HepG2 (cell line): Measurements from ENCODE around the gene RSPH4A. TPM values are rescaled to one million over a fixed set of nuclear protein-coding genes. Genes with fewer than 3 reads are reported as not detected.

Source experiments
- AHR ChIP-seq: IDR thresholded peaks from 2 replicates; pipeline ENCODE4 v1.6.1; 2018; ENCODE audit warnings: missing genetic modification reagents, missing compliant biosample characterization
- ATF1 ChIP-seq: IDR thresholded peaks from 2 replicates; pipeline ENCODE4 v1.6.1; 2016; ENCODE audit warnings: mild to moderate bottlenecking, control low read depth
- CAMTA2 ChIP-seq: sonication (generic); formaldehyde crosslinking; IDR thresholded peaks from 2 replicates; pipeline ENCODE4 v1.4.0; 2020; ENCODE audit warnings: mild to moderate bottlenecking, missing genetic modification reagents, borderline replicate concordance
- FIP1L1 ChIP-seq: fragments of 200-400 bp; formaldehyde crosslinking; IDR thresholded peaks from 2 replicates; pipeline ENCODE4 v1.6.1; 2018; ENCODE audit warnings: low read depth, mild to moderate bottlenecking, low read length, moderate library complexity, borderline replicate concordance; ENCODE audit not compliant: insufficient read depth
- HCFC1 ChIP-seq: fragments of 150-350 bp; IDR thresholded peaks from 2 replicates; pipeline ENCODE4 v1.6.1; 2014; ENCODE audit warnings: low read depth, low read length
- HNRNPH1 ChIP-seq: fragments of 200-400 bp; formaldehyde crosslinking; optimal IDR thresholded peaks from 2 replicates; pipeline ENCODE3; 2017; ENCODE audit warnings: mild to moderate bottlenecking, low read depth, low read length
- IRX3 ChIP-seq: sonication (generic); formaldehyde crosslinking; IDR thresholded peaks from 2 replicates; pipeline ENCODE4 v1.8.1; 2023; ENCODE audit warnings: mild to moderate bottlenecking, low read depth, missing genetic modification reagents, borderline replicate concordance
- JUN ChIP-seq: sonication (generic); formaldehyde crosslinking; IDR thresholded peaks from 2 replicates; pipeline ENCODE4 v1.4.0; 2020; ENCODE audit warnings: mild to moderate bottlenecking, missing genetic modification reagents
- KDM1A ChIP-seq: IDR thresholded peaks from 2 replicates; pipeline ENCODE4 v1.6.1; 2016; ENCODE audit warnings: missing compliant biosample characterization
- MEF2D ChIP-seq: sonication (generic); formaldehyde crosslinking; IDR thresholded peaks from 2 replicates; pipeline ENCODE4 v1.5.1; 2020; ENCODE audit warnings: mild to moderate bottlenecking, missing genetic modification reagents
- NCOR1 ChIP-seq: fragments of 200-600 bp; sonication (generic); IDR thresholded peaks from 2 replicates; pipeline ENCODE4 v1.7.0; 2017; ENCODE audit warnings: antibody characterized with exemption, low read length, borderline replicate concordance
- NPAS2 ChIP-seq: sonication (generic); formaldehyde crosslinking; IDR thresholded peaks from 2 replicates; pipeline ENCODE4 v1.8.0; 2022; ENCODE audit warnings: mild to moderate bottlenecking, missing genetic modification reagents, borderline replicate concordance
- PHF20 ChIP-seq: sonication (generic); formaldehyde crosslinking; IDR thresholded peaks from 2 replicates; pipeline ENCODE4 v1.5.0; 2020; ENCODE audit warnings: mild to moderate bottlenecking, missing genetic modification reagents
- REL ChIP-seq: sonication (generic); formaldehyde crosslinking; conservative IDR thresholded peaks from 2 replicates; pipeline ENCODE4 v1.8.0; 2022; ENCODE audit warnings: mild to moderate bottlenecking, missing genetic modification reagents, moderate library complexity
- TOPORS ChIP-seq: sonication (generic); formaldehyde crosslinking; IDR thresholded peaks from 2 replicates; pipeline ENCODE4 v1.8.0; 2023; ENCODE audit warnings: mild to moderate bottlenecking, missing genetic modification reagents
- ZNF552 ChIP-seq: sonication (generic); formaldehyde crosslinking; IDR thresholded peaks from 2 replicates; pipeline ENCODE4 v1.9.0; 2022; ENCODE audit warnings: missing genetic modification reagents, mild to moderate bottlenecking, borderline replicate concordance
- ZSCAN12 ChIP-seq: sonication (generic); formaldehyde crosslinking; IDR thresholded peaks from 2 replicates; pipeline ENCODE4 v1.9.0; 2021; ENCODE audit warnings: mild to moderate bottlenecking, missing genetic modification reagents
- polyA plus RNA-seq, 8 experiments: library from polyadenylated mRNA; depleted of rRNA in 3 of 8; stranded (reverse) in 7 of 8; unstranded in 1 of 8; fragments of >200 nt; fragmentation: Illumina TruSeq in 4 of 8; extraction: Trizol in 4 of 8; gene quantifications; 2 replicates each; pipeline versions ENCODE4 v1.2.1 to v1.2.3, GENCODE V29; 2011 to 2016; ENCODE audit warnings: low read depth in 4 of 8, missing spikeins in 1 of 8, mixed read lengths in 1 of 8; ENCODE audit not compliant: insufficient read depth in 1 of 8
- total RNA-seq, 5 experiments: library from RNA; depleted of rRNA; stranded (reverse); fragments of >200 nt; fragmentation: Illumina TruSeq; extraction: Trizol; gene quantifications; 2 replicates each; pipeline ENCODE4 v1.2.3, GENCODE V29; 2016; ENCODE audit warnings: low read depth in 1 of 5
- TF ChIP-seq, protein P1 (sequence below): sonication (generic); formaldehyde crosslinking; IDR thresholded peaks from 2 replicates; pipeline ENCODE4 v1.4.0; 2020; ENCODE audit warnings: missing genetic modification reagents, borderline replicate concordance
- TF ChIP-seq, protein P2 (sequence below): sonication (generic); formaldehyde crosslinking; IDR thresholded peaks from 2 replicates; pipeline ENCODE4 v1.8.0; 2022; ENCODE audit warnings: missing genetic modification reagents, mild to moderate bottlenecking, inconsistent platforms, borderline replicate concordance
- TF ChIP-seq, protein P3 (sequence below): sonication (generic); formaldehyde crosslinking; IDR thresholded peaks from 2 replicates; pipeline ENCODE4 v1.5.1; 2020; ENCODE audit warnings: missing genetic modification reagents, mild to moderate bottlenecking, borderline replicate concordance
- TF ChIP-seq, protein P4 (sequence below): sonication (generic); formaldehyde crosslinking; IDR thresholded peaks from 2 replicates; pipeline ENCODE4 v1.4.0; 2020; ENCODE audit warnings: mild to moderate bottlenecking, low read depth, missing genetic modification reagents

The RSPH4A gene
- total and polyA plus RNA-seq, 2 of the 13 experiments (the other 11 are each of a cell fraction or from before 2014, with no cell fraction given): 0.24 to 0.40 TPM

DNA sequence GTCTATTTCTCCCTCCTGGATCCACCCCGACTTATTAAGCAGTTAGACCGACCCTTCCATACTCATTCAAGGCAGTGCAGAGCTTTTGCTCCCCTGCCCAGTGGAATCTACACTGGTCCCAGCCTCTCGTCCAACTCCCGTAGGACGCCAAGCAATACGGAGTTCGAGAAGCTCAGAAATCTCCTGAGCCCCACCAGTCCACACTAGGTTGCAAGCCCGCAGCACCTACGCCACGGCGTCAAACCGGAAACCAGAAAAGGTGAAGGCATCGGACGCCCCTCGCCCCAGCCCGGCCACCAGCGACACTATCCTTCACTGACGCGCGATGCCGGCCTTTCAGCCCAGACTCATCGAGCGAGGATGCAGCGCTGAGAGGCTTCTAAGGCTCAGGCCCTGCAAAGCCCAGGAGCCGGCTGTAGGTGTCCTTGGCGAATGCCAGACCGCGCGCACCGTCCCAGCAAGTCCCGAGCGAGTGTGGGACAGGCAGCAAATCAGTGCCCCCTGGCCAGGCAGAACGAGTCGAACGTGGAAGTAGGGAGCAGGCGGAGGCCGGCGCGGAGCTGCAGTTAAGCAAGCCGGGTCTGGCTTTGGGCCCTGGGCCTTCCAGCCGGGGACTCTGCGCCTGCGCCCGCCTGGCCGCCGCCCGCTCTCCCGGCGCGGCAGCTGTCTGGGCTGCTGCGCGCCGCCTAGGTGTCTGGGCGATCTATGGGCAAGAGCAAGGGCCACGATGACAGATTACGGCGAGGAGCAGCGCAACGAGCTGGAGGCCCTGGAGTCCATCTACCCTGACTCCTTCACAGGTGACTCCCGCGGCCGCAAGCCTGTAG, 45.2 kb upstream of the RSPH4A start, which contains the start of gene RWDD1 (continued):
- TF ChIP-seq, protein P1, sequence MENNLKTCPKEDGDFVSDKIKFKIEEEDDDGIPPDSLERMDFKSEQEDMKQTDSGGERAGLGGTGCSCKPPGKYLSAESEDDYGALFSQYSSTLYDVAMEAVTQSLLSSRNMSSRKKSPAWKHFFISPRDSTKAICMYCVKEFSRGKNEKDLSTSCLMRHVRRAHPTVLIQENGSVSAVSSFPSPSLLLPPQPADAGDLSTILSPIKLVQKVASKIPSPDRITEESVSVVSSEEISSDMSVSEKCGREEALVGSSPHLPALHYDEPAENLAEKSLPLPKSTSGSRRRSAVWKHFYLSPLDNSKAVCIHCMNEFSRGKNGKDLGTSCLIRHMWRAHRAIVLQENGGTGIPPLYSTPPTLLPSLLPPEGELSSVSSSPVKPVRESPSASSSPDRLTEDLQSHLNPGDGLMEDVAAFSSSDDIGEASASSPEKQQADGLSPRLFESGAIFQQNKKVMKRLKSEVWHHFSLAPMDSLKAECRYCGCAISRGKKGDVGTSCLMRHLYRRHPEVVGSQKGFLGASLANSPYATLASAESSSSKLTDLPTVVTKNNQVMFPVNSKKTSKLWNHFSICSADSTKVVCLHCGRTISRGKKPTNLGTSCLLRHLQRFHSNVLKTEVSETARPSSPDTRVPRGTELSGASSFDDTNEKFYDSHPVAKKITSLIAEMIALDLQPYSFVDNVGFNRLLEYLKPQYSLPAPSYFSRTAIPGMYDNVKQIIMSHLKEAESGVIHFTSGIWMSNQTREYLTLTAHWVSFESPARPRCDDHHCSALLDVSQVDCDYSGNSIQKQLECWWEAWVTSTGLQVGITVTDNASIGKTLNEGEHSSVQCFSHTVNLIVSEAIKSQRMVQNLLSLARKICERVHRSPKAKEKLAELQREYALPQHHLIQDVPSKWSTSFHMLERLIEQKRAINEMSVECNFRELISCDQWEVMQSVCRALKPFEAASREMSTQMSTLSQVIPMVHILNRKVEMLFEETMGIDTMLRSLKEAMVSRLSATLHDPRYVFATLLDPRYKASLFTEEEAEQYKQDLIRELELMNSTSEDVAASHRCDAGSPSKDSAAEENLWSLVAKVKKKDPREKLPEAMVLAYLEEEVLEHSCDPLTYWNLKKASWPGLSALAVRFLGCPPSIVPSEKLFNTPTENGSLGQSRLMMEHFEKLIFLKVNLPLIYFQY: peak; percentile 99
- TF ChIP-seq, protein P2, sequence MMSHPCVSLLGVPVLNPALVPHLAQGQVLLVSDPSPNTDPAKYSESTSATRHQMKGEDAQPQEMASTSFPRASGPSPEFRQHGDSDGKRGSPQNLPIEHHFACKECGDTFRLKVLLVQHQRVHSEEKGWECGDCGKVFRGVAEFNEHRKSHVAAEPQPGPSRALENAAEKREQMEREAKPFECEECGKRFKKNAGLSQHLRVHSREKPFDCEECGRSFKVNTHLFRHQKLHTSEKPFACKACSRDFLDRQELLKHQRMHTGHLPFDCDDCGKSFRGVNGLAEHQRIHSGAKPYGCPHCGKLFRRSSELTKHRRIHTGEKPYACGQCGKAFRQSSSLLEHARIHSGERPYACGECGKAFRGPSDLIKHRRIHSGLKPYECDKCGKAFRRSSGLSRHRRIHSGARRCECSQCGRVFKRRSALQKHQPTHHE (CRISPR knock-in tag): no peak; the same call in 1 of the 2 replicates
- TF ChIP-seq NCOR1 (peak; percentile 24; the same call in 1 of the 2 replicates), CAMTA2 (CRISPR knock-in tag) (peak; percentile 95), FIP1L1 (peak; percentile 95), ZNF552 (CRISPR knock-in tag) (peak; percentile 90; the same call in 1 of the 2 replicates), KDM1A (peak; percentile 72), NPAS2 (CRISPR knock-in tag) (no peak), AHR (CRISPR knock-in tag) (peak; percentile 56), JUN (CRISPR knock-in tag) (peak; percentile 42; the same call in 1 of the 2 replicates), TOPORS (CRISPR knock-in tag) (peak; percentile 99), IRX3 (CRISPR knock-in tag) (peak; percentile 90), MEF2D (CRISPR knock-in tag) (peak; percentile 92), PHF20 (CRISPR knock-in tag) (peak; percentile 98), ZSCAN12 (CRISPR knock-in tag) (no peak), REL (CRISPR knock-in tag) (peak; percentile 84), HNRNPH1 (peak; percentile 81), ATF1 (CRISPR knock-in tag) (peak; percentile 74), HCFC1 (peak; percentile 91)
- TF ChIP-seq, protein P3, sequence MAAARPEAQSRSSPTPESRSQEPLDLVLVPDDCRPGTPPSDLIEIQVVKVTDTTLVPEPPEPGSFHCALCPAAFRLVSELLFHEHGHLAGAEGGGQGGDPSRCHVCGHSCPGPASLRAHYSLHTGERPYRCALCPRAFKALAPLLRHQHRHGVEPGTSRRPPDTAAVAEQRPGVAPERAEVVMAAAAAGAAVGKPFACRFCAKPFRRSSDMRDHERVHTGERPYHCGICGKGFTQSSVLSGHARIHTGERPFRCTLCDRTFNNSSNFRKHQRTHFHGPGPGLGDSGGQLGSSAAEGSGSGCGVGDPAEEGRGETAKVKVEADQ (CRISPR knock-in tag): peak; percentile 99
- TF ChIP-seq, protein P4, sequence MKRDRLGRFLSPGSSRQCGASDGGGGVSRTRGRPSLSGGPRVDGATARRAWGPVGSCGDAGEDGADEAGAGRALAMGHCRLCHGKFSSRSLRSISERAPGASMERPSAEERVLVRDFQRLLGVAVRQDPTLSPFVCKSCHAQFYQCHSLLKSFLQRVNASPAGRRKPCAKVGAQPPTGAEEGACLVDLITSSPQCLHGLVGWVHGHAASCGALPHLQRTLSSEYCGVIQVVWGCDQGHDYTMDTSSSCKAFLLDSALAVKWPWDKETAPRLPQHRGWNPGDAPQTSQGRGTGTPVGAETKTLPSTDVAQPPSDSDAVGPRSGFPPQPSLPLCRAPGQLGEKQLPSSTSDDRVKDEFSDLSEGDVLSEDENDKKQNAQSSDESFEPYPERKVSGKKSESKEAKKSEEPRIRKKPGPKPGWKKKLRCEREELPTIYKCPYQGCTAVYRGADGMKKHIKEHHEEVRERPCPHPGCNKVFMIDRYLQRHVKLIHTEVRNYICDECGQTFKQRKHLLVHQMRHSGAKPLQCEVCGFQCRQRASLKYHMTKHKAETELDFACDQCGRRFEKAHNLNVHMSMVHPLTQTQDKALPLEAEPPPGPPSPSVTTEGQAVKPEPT (CRISPR knock-in tag): peak; percentile 97
